SK-N-SH (cell line): ENCODE results near the gene BTK. TPM values are rescaled to one million over a fixed set of nuclear protein-coding genes. Genes with fewer than 3 reads are reported as not detected.
"Not testable (repeated sequence)": the region's sequence is repeated elsewhere in the genome, so short reads cannot be mapped to it uniquely, and the experiment has no call there.

Experiments used
- CTCF ChIA-PET: fragments of 300-600, 350-600 bp; formaldehyde crosslinking; extraction: SDS; loops from one replicate; lab custom pipeline; 2021; lab: Yijun Ruan, JAX
- POLR2A ChIA-PET: fragments of 350-600 bp; sonication (Branson Sonifier 250); formaldehyde crosslinking; extraction: SDS; loops from one replicate; lab custom pipeline; 2020; ENCODE audit warnings: antibody characterized with exemption, inconsistent platforms; lab: Yijun Ruan, JAX
- DNase-seq: peaks from one replicate; pipeline ENCODE4 v3.0.0; 2012
- H2AFZ ChIP-seq: fragments of 200-600 bp; sonication (generic); 2 replicates; pipeline ENCODE4 v1.8.1; 2016; ENCODE audit warnings: antibody characterized with exemption, mild to moderate bottlenecking, low read depth
- H3F3A ChIP-seq: fragments of 200-600 bp; sonication (generic); replicated peaks from 2 replicates; pipeline ENCODE3; 2016; ENCODE audit warnings: antibody characterized with exemption, mild to moderate bottlenecking; ENCODE audit not compliant: insufficient read depth
- H3K27ac ChIP-seq, 2 experiments: fragments of 200-500 bp in 1 of 2; fragments of 200-600 bp in 1 of 2; sonication (Bioruptor generic) in 1 of 2; sonication (generic), shearing (Covaris generic) in 1 of 2; 2 replicates each; pipeline versions ENCODE4 v1.5.1 to v1.6.1; 2014 to 2016; ENCODE audit warnings: low read depth in 2 of 2, inconsistent platforms in 1 of 2, low read length in 1 of 2, mild to moderate bottlenecking in 1 of 2, mixed read lengths in 1 of 2
- H3K27me3 ChIP-seq: fragments of 200-600 bp; sonication (generic), shearing (Covaris generic); 2 replicates; pipeline ENCODE4 v1.6.1; 2016; ENCODE audit warnings: mixed run types; ENCODE audit not compliant: insufficient read depth
- H3K36me3 ChIP-seq, 2 experiments: fragments of 200-500 bp in 1 of 2; fragments of 200-600 bp in 1 of 2; sonication (Bioruptor generic) in 1 of 2; sonication (generic) in 1 of 2; replicated peaks in 1 of 2; 2 replicates each; pipeline versions ENCODE3 to v1.5.1; 2014 to 2016; ENCODE audit warnings: low read length in 1 of 2, mild to moderate bottlenecking in 1 of 2; ENCODE audit not compliant: insufficient read depth in 2 of 2, control insufficient read depth in 1 of 2
- H3K4me1 ChIP-seq, 2 experiments: fragments of 200-500 bp in 1 of 2; fragments of 200-600 bp in 1 of 2; sonication (Bioruptor generic) in 1 of 2; sonication (generic), shearing (Covaris generic) in 1 of 2; 2 replicates each; pipeline versions ENCODE4 v1.5.1 to v1.6.1; 2014 to 2016; ENCODE audit warnings: low read depth in 1 of 2, low read length in 1 of 2, mixed run types in 1 of 2; ENCODE audit not compliant: insufficient read depth in 2 of 2, control insufficient read depth in 1 of 2
- H3K4me2 ChIP-seq: fragments of 200-600 bp; sonication (generic), shearing (Covaris generic); 2 replicates; pipeline ENCODE4 v1.6.1; 2017; ENCODE audit warnings: mixed run types
- H3K4me3 ChIP-seq, 2 experiments: fragments of 200-500 bp in 1 of 2; fragments of 200-600 bp in 1 of 2; sonication (Bioruptor generic) in 1 of 2; sonication (generic), shearing (Covaris generic) in 1 of 2; 2 replicates each; pipeline versions ENCODE4 v1.5.1 to v1.8.1; 2014 to 2016; ENCODE audit warnings: low read depth in 2 of 2, inconsistent platforms in 1 of 2, low read length in 1 of 2, mild to moderate bottlenecking in 1 of 2, mixed read lengths in 1 of 2, moderate library complexity in 1 of 2
- H3K79me2 ChIP-seq: fragments of 200-600 bp; sonication (generic); 2 replicates; pipeline ENCODE4 v1.8.1; 2017; ENCODE audit warnings: mild to moderate bottlenecking; ENCODE audit not compliant: insufficient read depth
- H3K9ac ChIP-seq: fragments of 200-600 bp; sonication (generic); 2 replicates; pipeline ENCODE4 v1.6.1; 2017; ENCODE audit warnings: mixed run types
- H3K9me2 ChIP-seq: fragments of 200-600 bp; sonication (generic); 2 replicates; pipeline ENCODE4 v1.6.1; 2017; ENCODE audit warnings: mixed run types
- H3K9me3 ChIP-seq: fragments of 200-600 bp; sonication (generic); 2 replicates; pipeline ENCODE4 v1.6.1; 2017; ENCODE audit warnings: mixed run types, mild to moderate bottlenecking, moderate library complexity
- H4K20me1 ChIP-seq: fragments of 200-600 bp; sonication (generic); 2 replicates; pipeline ENCODE4 v1.6.1; 2017; ENCODE audit warnings: mild to moderate bottlenecking, mixed run types; ENCODE audit not compliant: insufficient read depth
- ELF1 ChIP-seq: IDR thresholded peaks from 2 replicates; pipeline ENCODE4 v1.4.0; 2012
- EP300 ChIP-seq, 2 experiments: IDR thresholded peaks; 2 replicates each; pipeline versions ENCODE4 v1.4.0 to v1.6.1; 2012; ENCODE audit warnings: borderline replicate concordance in 1 of 2, low read depth in 1 of 2, low read length in 1 of 2
- FOSL2 ChIP-seq: IDR thresholded peaks from 2 replicates; pipeline ENCODE4 v1.4.0; 2012; ENCODE audit warnings: low read depth, mild to moderate bottlenecking, moderate library complexity, borderline replicate concordance
- GABPA ChIP-seq: IDR thresholded peaks from 2 replicates; pipeline ENCODE4 v1.4.0; 2012; ENCODE audit warnings: low read depth, mild to moderate bottlenecking
- MXI1 ChIP-seq: IDR thresholded peaks from 2 replicates; pipeline ENCODE4 v1.6.1; 2012; ENCODE audit warnings: mild to moderate bottlenecking, low read depth, low read length, improper control_type of control experiment
- NFIC ChIP-seq: IDR thresholded peaks from 2 replicates; pipeline ENCODE4 v1.4.0; 2012; ENCODE audit warnings: borderline replicate concordance
- RAD21 ChIP-seq: IDR thresholded peaks from 2 replicates; pipeline ENCODE4 v1.6.1; 2012; ENCODE audit warnings: mild to moderate bottlenecking, low read length
- RCOR1 ChIP-seq: fragments of 150-350 bp; IDR thresholded peaks from 2 replicates; pipeline ENCODE4 v1.6.1; 2017; ENCODE audit warnings: antibody characterized with exemption, low read length
- RXRA ChIP-seq: IDR thresholded peaks from 2 replicates; pipeline ENCODE4 v1.4.0; 2012; ENCODE audit warnings: low read depth, mild to moderate bottlenecking, borderline replicate concordance
- SMC3 ChIP-seq: IDR thresholded peaks from 2 replicates; pipeline ENCODE4 v1.6.1; 2012; ENCODE audit warnings: low read depth, low read length, improper control_type of control experiment
- TAF1 ChIP-seq: IDR thresholded peaks from 2 replicates; pipeline ENCODE4 v1.6.1; 2012; ENCODE audit warnings: low read depth, mild to moderate bottlenecking, low read length, moderate library complexity, borderline replicate concordance
- TCF12 ChIP-seq: IDR thresholded peaks from 2 replicates; pipeline ENCODE4 v1.4.0; 2012
- WGBS: methylation state at CpG from one replicate; pipeline ENCODE4 v1.1.6; 2017; ENCODE audit warnings: low lambda C conversion rate; 5-methylcytosine and 5-hydroxymethylcytosine counted together
- polyA plus RNA-seq, 3 experiments: library from polyadenylated mRNA; depleted of rRNA; stranded (reverse); fragments of >200 nt; gene quantifications; 2 replicates each; pipeline ENCODE4 v1.2.3, GENCODE V29; 2012
- TF ChIP-seq, protein P1 (sequence below): IDR thresholded peaks from 2 replicates; pipeline ENCODE4; 2012
- TF ChIP-seq, protein P2 (sequence below): IDR thresholded peaks from 2 replicates; pipeline ENCODE4 v1.4.0; 2012; ENCODE audit warnings: low read depth
- TF ChIP-seq, protein P3 (sequence below): fragments of 150-350 bp; IDR thresholded peaks from 2 replicates; pipeline ENCODE4 v1.6.1; 2017; ENCODE audit warnings: antibody characterized with exemption, low read length, low read depth, borderline replicate concordance
- TF ChIP-seq, protein P4 (sequence below): IDR thresholded peaks from 2 replicates; pipeline ENCODE4 v1.4.0; 2012; ENCODE audit warnings: low read depth, borderline replicate concordance

BTK gene
- polyA plus RNA-seq, 1 of the 3 experiments (the other 2 are of a cell fraction): not detected

DNA sequence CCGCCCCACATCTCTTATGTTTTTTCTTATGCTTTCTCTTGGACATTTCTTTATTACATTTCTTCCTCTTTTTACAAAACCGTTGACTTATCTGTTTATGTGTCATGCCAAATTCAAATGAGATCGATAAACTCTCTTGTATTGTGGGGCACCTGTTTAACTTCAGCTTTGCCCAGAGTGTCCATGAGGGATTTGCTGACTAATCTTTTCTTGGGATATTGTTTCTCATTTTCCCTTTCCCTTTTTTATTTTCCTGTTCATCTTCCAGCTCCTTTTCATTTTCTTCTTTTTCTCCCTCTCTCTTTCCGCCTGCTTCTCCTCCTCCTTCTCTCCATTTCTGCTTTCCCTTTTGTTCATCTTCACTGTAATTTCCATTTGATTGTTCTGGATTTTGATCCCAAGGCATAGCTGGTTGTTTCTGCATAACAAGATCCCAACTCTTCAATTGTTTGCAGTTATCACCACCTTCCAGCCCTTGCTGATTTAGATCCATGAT lies 48.2 kb downstream of the BTK start:
- no peak for DNase-seq
- H3K27me3 ChIP-seq: no peaks in the 10 kb centered on the region; the same call in 1 of the 2 replicates
- TF ChIP-seq ELF1 (no peak), RXRA (no peak), FOSL2 (no peak), NFIC (no peak), MXI1 (no peak), EP300 (IDR thresholded peaks at IDR 0.05; ENCODE audit: borderline replicate concordance in 1 of 2, low read depth in 1 of 2, low read length in 1 of 2) (no peak), RAD21 (no peak), TCF12 (no peak), SMC3 (no peak), TAF1 (no peak), GABPA (no peak), RCOR1 (no peak)
- TF ChIP-seq, protein P1, sequence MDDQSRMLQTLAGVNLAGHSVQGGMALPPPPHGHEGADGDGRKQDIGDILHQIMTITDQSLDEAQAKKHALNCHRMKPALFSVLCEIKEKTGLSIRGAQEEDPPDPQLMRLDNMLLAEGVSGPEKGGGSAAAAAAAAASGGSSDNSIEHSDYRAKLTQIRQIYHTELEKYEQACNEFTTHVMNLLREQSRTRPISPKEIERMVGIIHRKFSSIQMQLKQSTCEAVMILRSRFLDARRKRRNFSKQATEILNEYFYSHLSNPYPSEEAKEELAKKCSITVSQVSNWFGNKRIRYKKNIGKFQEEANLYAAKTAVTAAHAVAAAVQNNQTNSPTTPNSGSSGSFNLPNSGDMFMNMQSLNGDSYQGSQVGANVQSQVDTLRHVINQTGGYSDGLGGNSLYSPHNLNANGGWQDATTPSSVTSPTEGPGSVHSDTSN: no peak
- TF ChIP-seq, protein P2, sequence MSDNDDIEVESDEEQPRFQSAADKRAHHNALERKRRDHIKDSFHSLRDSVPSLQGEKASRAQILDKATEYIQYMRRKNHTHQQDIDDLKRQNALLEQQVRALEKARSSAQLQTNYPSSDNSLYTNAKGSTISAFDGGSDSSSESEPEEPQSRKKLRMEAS: no peak
- TF ChIP-seq, protein P3, sequence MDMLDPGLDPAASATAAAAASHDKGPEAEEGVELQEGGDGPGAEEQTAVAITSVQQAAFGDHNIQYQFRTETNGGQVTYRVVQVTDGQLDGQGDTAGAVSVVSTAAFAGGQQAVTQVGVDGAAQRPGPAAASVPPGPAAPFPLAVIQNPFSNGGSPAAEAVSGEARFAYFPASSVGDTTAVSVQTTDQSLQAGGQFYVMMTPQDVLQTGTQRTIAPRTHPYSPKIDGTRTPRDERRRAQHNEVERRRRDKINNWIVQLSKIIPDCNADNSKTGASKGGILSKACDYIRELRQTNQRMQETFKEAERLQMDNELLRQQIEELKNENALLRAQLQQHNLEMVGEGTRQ: no peak
- TF ChIP-seq, protein P4, sequence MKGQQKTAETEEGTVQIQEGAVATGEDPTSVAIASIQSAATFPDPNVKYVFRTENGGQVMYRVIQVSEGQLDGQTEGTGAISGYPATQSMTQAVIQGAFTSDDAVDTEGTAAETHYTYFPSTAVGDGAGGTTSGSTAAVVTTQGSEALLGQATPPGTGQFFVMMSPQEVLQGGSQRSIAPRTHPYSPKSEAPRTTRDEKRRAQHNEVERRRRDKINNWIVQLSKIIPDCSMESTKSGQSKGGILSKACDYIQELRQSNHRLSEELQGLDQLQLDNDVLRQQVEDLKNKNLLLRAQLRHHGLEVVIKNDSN: no peak
- ChIA-PET POLR2A (no interaction called here), CTCF (no interaction called here)
- no peaks in the 10 kb centered on the region for H3F3A ChIP-seq
- no peak overlapping the region for H3K27ac ChIP-seq
- H4K20me1 ChIP-seq: no peaks in the 10 kb centered on the region
- no peaks in the 10 kb centered on the region for H3K36me3 ChIP-seq
- H3K9ac ChIP-seq: no peak overlapping the region
- no peaks in the 10 kb centered on the region for H3K9me3 ChIP-seq
- no peaks in the 10 kb centered on the region for H3K4me1 ChIP-seq
- H3K4me3 ChIP-seq: no peak overlapping the region
- H3K4me2 ChIP-seq: no peak overlapping the region
- H3K9me2 ChIP-seq: no peaks in the 10 kb centered on the region
- 51% methylated on average over 4 of the region's 4 CpGs for WGBS
- H3K79me2 ChIP-seq: no peaks in the 10 kb centered on the region
- no peak overlapping the region for H2AFZ ChIP-seq

DNA sequence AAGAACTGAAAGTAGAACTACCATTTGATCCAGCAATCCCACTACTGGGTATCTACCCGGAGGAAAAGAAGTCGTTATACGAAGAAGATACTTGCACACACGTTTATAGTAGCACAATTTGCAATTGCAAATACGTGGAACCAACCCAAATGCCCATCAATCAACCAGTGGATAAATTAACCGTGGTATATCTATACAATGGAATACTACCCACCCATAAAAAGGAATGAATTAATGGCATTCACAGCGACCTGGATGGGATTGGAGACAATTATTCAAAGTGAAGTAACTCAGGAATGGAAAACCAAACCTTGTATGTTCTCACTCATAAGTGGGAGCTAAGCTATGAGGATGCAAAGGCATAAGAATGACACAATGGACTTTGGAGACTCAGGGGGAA lies 51.7 kb downstream of the BTK start:
- H3K4me2 ChIP-seq, H3K4me1 ChIP-seq, H3K36me3 ChIP-seq, H3K79me2 ChIP-seq, DNase-seq, H3K9ac ChIP-seq, H3K27me3 ChIP-seq, H3F3A ChIP-seq, CTCF ChIA-PET, H4K20me1 ChIP-seq, H3K9me3 ChIP-seq, H3K27ac ChIP-seq, H3K4me3 ChIP-seq, H3K9me2 ChIP-seq, H2AFZ ChIP-seq, POLR2A ChIA-PET: not testable (repeated sequence)
- 26% methylated on average over 7 of the region's 7 CpGs for WGBS

DNA sequence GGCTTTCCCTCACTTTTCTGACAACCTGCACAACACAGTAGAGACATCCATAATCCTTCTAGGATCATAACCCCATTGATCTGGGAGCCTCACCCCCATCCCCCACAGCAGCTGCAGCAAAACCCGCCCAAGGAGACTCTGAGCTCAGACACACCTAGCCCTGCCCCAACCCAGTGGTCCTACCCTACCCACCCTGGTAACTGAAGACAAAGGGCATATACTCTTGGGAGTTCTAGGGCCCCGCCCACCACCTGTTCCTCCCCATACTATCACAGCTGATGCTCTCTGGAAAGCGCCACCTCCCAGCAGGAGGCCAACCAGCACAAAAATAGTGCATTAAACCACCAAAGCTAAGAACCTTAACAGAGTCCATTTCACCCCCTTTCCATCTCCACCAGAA lies 59.4 kb downstream of the BTK start:
- H2AFZ ChIP-seq, H4K20me1 ChIP-seq, H3K27me3 ChIP-seq, H3K4me1 ChIP-seq, H3K4me3 ChIP-seq, DNase-seq, H3K79me2 ChIP-seq, H3K9me2 ChIP-seq, H3K9me3 ChIP-seq, H3K36me3 ChIP-seq, H3K27ac ChIP-seq, H3F3A ChIP-seq, H3K9ac ChIP-seq, POLR2A ChIA-PET, H3K4me2 ChIP-seq: not testable (repeated sequence)
- CTCF ChIA-PET: interaction anchor here (0.8 kb wide), 1 partner anchor 64 kb away, joined by 3 read pairs; the partner anchor contains the start of gene RPL36A
- WGBS: 40% methylated on average over 1 of the region's 3 CpGs
